Kidney tubule cell (primary cell): ENCODE data around the gene GLIPR1.
"Not testable (repeated sequence)": the region's sequence is repeated elsewhere in the genome, so short reads cannot be mapped to it uniquely, and the experiment has no call there.

ENCODE experiments used
- DNase-seq: peaks from one replicate; pipeline ENCODE4 v3.0.0-alpha.2; 2018; ENCODE audit warnings: low spot score

GLIPR1 gene

DNA sequence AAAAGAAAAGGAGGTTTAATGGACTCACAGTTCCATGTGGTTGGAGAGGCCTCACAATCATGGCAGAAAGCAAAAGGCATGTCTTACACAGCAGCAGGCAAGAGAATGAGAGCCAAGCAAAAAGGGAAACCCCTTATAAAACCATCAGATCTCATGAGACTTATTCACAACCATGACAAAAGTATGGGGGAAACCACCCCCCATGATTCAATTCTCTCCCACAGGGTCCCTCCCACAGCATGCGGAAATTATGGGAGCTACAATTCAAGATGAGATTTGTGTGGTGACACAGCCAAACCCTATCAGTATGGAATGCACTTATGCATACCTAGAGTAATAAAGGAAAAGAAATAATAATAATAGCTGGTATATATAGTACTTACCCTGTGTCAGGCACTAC, 4.5 kb upstream of the GLIPR1 start:
- no peak for DNase-seq

- no peak for DNase-seq
Measured at GRCh38 chr12:75477137-75477536, 3.4 kb upstream of the GLIPR1 start.

DNA sequence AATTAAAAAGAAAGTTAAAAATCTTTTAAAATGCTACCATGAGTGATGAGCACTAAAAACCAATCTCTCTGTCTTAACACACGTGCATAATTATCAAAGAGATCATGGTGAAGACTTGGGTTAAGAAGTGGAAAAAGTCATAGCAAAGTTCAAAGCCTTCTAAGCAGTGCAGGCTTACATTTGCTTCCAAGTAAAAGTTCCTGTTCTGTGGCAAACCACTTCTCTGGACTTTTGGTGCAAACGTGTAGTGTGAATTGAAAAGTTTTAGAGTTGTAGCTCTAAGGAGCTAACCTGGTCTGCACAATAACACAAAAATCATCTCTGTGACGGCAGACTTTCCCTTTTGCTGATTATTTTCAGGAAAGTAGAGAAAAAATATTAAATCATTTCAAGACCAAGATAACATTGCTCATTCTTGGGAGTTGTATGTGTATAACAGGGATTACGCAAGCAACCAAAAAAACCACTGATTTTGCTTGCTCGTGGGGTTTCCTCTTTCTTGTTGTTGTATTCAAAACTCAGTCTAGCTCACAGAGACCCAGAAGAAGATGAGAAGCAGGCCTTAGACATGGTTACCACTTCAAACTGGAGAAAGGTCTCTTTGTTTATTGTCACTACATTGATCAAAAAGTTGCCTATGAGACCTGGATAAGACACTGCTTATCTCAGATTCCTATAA, 2.3 kb upstream of the GLIPR1 start:
- no peak for DNase-seq

DNA sequence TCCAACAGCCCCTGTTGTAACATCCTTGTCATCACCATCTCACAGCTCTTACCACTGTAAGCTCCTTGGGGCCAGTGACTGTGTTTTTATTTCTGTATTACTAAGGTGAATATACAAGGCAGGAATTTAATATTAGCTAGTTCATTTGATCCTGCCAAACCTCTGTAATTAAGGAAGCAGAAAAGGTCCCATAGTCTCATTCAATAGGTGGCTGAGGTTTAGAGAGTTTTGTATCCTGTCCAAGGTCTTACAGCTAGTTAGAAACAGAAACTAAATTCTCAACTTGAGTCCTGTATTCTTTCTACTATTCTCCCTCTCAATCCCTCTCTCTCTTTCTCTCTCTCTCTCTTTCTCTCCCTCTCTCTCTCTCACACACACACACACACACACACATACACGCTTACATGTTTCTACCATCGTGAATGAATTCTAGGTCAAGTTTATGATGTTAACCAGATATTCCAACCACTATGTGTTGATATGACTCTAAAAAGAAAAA, 543 bp upstream of the GLIPR1 start:
- peak; percentile 84 for DNase-seq

DNA sequence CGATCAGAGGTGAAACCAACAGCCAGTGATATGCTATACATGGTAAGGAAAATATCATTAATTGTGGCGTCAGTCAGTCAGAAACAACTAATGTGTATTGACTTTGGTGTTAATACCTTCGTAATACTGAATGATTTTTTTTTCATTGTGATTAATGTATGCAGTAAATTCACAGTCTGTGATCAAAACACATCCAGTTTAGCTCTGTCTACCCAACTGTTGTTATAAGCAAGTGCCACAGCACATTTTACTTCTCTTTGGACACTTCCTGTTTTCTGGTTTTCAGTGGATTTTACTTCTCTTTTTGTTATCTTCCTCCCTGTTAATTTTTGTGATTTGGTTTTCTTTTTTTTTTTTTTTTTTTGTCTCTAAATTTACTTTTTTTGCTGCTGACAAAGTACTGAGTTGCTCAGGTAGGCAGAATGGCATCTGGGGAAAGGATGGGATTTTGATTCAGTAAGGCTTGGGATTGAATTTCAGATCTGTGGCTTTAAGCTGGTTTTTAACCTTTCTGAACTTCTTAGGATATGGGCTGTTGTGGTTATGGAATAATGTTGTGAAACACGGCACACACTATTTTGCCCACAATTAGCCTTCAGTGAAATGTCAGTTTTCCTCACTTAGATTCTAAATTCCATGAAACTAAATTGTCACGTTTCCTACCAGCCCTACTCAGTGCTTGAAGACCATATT, 604 bp downstream of the GLIPR1 start:
- DNase-seq = peak; percentile 22

DNA sequence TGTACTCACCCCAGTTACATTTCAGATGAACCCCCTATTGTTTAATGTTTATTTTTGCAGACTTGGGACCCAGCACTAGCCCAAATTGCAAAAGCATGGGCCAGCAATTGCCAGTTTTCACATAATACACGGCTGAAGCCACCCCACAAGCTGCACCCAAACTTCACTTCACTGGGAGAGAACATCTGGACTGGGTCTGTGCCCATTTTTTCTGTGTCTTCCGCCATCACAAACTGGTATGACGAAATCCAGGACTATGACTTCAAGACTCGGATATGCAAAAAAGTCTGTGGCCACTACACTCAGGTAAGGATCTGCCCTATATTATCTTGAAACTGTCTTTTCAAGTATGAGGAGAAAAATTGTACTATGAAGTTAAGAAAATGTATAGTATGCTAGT, 1.2 kb downstream of the GLIPR1 start:
- peak; percentile 36 for DNase-seq

GRCh38 chr12:75482646-75483045, 2.1 kb downstream of the GLIPR1 start:
- DNase-seq = no peak

GRCh38 chr12:75483431-75483830, 2.9 kb downstream of the GLIPR1 start:
- no peak for DNase-seq

GRCh38 chr12:75484450-75484849, 3.9 kb downstream of the GLIPR1 start:
- DNase-seq = not testable (repeated sequence)

- no peak for DNase-seq
Measured at GRCh38 chr12:75487308-75487707, 6.8 kb downstream of the GLIPR1 start.

DNA sequence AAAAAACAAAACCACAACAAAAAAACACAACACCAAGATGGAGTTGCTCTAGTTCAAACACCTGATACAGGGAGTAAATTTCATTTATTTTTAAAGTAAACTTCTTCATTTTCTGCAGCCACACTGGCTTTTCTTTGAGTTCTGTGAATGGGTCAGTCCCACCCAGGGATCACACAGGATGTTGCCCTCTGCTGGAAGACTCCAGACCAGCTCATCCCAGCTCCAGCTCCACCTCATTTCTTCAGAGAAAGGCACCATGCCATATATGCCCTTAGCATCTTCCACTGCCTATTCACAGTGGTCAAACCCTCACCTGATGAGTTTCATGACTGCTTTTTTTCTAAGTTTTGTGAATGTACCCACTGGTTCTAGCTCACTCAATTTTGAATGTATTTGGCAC, 8.0 kb downstream of the GLIPR1 start:
- peak; percentile 45 for DNase-seq

DNA sequence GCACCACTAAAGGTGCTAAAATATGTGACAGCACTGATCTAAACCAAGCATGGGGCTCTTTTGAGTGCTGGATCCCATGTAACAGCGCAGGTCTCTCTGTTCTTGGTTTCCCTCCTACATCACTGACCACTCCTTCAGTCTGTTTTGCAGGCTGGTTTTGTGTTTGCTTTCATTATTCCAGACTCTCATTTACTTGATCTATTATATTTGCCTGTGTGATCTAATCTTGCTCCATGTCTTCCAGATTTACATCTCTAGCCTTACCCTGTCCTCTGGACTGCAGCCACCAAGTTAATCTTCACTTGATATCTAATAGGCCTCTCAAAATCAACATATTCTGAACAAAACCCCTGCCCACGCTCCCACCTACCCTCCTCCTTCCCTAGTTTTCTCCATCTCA, 8.6 kb downstream of the GLIPR1 start:
- no peak for DNase-seq

GRCh38 chr12:75489613-75490210, 9.2 kb downstream of the GLIPR1 start:
- DNase-seq = peak; percentile 86

DNA sequence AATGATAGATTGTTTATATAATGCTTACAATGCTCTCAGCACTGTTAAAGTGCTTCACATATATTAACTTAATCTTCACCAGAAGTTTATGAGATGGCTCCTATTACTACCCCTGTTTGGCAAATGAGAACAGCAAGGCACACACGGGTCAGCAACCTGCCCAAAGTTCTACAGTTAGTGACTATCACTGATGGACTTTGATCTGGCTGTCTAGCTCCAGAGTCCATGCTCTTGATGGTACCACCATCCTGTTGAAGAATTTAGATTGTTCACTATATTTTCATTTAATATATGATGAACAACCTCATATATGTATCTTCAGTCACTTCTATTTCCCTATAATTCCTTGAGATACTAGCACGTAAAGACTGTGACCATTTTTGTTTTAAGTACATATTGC, 10.6 kb downstream of the GLIPR1 start:
- DNase-seq = no peak

GRCh38 chr12:75503459-75503858, 22.9 kb downstream of the GLIPR1 start:
- no peak for DNase-seq

DNA sequence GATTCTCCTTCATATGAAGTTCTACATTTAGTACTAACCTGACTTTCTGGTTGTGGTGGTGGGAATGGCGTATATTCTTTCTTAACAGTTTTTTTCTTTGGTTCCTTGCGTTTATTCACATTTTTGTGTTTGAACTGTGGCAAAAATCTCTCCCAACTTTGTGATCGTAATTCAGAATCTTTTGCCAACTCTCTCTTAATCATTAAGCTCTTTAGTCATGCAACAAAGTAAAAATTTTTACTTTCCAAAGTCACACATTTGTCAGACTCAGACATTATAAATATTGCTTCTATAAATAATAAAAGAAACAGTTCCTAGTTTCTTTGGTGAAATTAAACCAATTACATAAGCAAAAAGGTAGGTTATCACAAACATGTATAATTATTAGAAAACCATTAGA, 23.3 kb downstream of the GLIPR1 start:
- DNase-seq = no peak

DNA sequence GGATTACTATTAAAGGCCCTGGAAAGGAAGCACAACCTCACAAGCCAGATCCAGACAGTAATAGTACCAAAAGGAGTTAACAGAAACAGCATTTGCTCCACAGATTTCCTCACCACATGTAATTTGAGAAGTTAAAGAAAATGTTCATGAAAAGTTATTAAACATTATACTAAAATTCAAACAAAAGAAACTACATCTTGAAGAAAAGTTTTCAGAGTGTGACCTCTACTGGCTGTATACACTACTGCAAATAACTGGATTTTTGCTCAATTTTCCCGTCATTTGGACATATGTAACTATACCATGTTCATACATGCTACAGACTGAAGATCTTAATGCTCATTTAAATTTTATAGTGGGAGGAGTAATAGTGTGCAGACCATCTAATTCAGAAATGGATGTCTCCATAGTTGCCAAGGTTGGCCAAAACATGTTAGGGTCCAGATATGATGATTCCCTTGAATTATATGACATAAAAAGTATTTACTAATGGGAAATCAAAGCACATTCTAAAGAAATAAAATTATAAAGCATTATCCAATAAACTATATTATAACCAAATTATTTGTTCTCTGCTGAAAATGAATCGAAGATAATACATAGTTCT, 25.3 kb downstream of the GLIPR1 start:
- peak; percentile 37 for DNase-seq

- no peak for DNase-seq
Measured at GRCh38 chr12:75507086-75507485, 26.5 kb downstream of the GLIPR1 start.

DNA sequence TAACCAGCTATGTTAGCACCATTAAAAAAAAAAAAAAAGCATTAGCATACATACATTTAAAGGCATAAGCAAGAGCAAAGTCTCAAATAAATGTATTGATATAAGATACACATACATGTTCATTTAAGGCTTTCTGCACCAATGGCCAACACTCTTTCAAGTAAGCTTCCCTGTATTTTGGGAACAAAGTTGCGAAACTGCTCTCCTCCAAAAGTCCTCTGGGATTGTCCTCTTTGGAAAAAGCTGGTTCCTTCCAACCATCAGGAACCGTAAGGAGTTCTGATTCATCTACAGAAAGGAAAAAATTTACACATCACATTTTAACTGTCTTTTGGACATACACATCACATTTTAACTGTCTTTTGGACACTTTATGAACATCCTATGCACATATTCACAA, 27.6 kb downstream of the GLIPR1 start:
- no peak for DNase-seq

GRCh38 chr12:75509621-75510020, 29.1 kb downstream of the GLIPR1 start:
- DNase-seq = no peak

DNA sequence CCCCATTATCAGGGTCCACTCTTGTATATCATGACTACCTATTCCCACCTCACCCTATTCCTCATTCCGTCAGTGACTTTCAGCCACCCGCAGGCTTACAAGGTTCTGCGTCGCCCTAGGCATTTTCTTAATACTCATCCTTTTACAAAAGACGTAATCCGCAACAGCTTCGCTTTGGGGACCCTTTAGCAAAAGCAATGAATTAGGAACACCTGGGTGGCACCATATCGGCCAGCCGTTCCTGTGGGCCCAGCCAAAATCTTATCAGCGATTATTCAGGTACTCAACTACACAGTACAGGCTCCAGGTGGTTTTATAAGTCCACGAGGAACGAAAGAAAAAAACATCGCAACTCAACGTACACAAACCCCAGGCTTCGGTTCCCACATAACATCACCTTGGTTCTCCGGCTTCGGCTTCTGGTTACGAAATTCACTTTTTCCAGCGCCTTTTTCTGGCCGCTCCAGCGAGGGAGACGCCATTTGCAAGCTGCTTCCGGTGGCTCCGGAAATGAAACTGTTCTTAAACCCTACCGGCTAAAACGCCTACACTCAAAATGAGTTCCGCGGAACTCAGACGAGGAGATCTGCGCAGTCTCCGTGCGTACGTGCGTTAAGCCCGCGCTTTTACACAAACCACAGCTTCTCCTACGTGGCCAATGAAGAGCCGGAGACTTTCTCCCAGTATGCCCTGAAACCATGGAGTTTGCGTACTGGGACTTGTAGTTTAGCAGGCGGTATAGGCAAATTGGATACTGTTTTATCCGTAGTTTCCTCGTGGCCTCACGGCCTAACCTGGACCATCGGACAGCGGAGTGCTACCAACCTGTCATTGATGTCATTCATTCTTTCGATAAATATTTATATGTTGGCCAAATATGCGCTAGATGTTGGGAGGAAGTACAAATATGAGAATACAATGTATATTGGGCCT, 30.8 kb downstream of the GLIPR1 start, which contains the start of gene KRR1:
Gene KRR1 (minus strand): TSS at position 494 of the 933 bp plus-strand sequence. CDS start 12 bp downstream, at position 482.
- DNase-seq = peak; percentile 98

- DNase-seq = not testable (repeated sequence)
Measured at GRCh38 chr12:75521224-75521623, 40.7 kb downstream of the GLIPR1 start.
